ENCODE results near the gene SNORC.
"Not testable (repeated sequence)": the region's sequence is repeated elsewhere in the genome, so short reads cannot be mapped to it uniquely, and the experiment has no call there.

SNORC gene

DNA sequence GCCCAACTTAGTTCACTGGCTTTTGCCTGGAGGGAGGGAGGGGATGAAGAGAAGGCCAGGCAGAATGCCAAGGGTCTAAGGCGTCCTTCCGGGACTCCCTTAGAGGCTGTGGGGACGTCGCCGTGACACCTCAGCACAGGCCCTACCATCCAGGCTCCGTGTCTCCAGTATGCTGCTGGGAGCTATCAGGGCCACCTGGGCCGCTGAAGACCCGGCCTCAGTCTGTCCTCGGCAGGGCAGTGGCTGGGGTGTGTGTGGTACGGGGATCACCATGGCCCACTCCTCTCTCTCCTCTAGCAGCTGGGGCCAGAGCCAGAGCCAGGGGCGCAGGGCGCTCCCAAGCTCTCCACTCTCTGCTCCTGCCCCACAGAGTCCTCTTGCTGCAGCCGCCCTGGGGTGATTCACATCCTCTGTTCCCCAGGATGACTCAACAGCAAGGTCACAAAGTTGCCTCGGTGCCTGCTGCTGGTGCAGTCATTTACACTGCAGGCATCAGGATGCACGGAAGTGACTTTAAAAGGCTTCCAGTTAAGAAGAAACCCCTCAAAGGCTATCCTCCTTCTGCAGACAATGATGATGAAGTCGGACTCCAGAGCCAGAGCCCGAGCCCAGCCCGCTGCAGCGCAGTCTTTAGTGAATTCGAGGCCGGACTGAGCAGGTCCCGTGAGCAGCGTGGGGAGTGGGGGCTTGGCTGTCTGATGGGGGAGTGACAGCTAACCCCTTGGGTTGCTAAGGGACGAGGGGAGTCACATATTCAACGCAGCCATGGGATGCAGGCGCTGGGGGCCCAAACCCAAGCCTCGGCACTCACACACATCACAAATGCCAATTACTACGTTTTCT is 31.9 kb downstream of the SNORC start:
- TF ChIP-seq ZNF565 (CRISPR knock-in tag; conservative IDR thresholded peaks at IDR 0.05; ENCODE audit: low read depth) (no peak), GLIS3 (CRISPR knock-in tag; IDR thresholded peaks at IDR 0.05) (no peak), ZNF70 (CRISPR knock-in tag; IDR thresholded peaks at IDR 0.05) (no peak)
- peak; percentile 98 for ATAC-seq

DNA sequence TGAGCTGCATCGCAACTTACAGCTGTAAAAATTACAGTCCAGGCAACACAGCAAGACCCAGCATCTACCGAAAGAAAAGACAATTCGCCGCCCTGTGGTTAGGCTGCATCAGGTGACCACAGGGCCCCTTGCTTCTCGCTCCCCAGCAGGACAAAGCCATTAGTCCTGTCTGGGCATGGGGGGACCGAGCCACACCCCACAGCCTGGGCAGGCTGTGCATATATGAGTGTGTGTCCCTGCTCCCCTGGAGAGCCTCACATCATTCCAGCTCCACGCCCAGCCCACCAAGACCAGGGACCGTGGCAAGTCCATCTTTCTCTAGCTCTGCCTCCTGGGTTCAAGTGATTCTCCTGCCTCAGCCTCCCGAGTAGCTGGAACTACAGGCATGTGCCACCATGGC is 33.9 kb downstream of the SNORC start:
- ATAC-seq, result no peak
- TF ChIP-seq ZC3H10 (CRISPR knock-in tag; IDR thresholded peaks at IDR 0.05) (no peak), ESRRG (CRISPR knock-in tag; IDR thresholded peaks at IDR 0.05) (no peak), CSDC2 (CRISPR knock-in tag; IDR thresholded peaks at IDR 0.05) (no peak), TCF4 (CRISPR knock-in tag; IDR thresholded peaks at IDR 0.05; ENCODE audit: borderline replicate concordance) (no peak), TOX (CRISPR knock-in tag; IDR thresholded peaks at IDR 0.05; ENCODE audit: borderline replicate concordance) (no peak), SNAI2 (CRISPR knock-in tag; IDR thresholded peaks at IDR 0.05) (no peak), ZNF565 (CRISPR knock-in tag; conservative IDR thresholded peaks at IDR 0.05; ENCODE audit: low read depth) (no peak), ZNF70 (CRISPR knock-in tag; IDR thresholded peaks at IDR 0.05) (no peak), GLIS3 (CRISPR knock-in tag; IDR thresholded peaks at IDR 0.05) (no peak), RARB (CRISPR knock-in tag; IDR thresholded peaks at IDR 0.05) (no peak), ZNF8 (CRISPR knock-in tag; IDR thresholded peaks at IDR 0.05) (no peak), PPARA (CRISPR knock-in tag; IDR thresholded peaks at IDR 0.05; ENCODE audit: borderline replicate concordance) (no peak)
- TF ChIP-seq, protein P1, sequence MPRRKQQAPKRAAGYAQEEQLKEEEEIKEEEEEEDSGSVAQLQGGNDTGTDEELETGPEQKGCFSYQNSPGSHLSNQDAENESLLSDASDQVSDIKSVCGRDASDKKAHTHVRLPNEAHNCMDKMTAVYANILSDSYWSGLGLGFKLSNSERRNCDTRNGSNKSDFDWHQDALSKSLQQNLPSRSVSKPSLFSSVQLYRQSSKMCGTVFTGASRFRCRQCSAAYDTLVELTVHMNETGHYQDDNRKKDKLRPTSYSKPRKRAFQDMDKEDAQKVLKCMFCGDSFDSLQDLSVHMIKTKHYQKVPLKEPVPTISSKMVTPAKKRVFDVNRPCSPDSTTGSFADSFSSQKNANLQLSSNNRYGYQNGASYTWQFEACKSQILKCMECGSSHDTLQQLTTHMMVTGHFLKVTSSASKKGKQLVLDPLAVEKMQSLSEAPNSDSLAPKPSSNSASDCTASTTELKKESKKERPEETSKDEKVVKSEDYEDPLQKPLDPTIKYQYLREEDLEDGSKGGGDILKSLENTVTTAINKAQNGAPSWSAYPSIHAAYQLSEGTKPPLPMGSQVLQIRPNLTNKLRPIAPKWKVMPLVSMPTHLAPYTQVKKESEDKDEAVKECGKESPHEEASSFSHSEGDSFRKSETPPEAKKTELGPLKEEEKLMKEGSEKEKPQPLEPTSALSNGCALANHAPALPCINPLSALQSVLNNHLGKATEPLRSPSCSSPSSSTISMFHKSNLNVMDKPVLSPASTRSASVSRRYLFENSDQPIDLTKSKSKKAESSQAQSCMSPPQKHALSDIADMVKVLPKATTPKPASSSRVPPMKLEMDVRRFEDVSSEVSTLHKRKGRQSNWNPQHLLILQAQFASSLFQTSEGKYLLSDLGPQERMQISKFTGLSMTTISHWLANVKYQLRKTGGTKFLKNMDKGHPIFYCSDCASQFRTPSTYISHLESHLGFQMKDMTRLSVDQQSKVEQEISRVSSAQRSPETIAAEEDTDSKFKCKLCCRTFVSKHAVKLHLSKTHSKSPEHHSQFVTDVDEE (CRISPR knock-in tag; IDR thresholded peaks at IDR 0.05), result no peak
- TF ChIP-seq, protein P2, sequence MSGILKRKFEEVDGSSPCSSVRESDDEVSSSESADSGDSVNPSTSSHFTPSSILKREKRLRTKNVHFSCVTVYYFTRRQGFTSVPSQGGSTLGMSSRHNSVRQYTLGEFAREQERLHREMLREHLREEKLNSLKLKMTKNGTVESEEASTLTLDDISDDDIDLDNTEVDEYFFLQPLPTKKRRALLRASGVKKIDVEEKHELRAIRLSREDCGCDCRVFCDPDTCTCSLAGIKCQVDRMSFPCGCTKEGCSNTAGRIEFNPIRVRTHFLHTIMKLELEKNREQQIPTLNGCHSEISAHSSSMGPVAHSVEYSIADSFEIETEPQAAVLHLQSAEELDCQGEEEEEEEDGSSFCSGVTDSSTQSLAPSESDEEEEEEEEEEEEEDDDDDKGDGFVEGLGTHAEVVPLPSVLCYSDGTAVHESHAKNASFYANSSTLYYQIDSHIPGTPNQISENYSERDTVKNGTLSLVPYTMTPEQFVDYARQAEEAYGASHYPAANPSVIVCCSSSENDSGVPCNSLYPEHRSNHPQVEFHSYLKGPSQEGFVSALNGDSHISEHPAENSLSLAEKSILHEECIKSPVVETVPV (CRISPR knock-in tag; IDR thresholded peaks at IDR 0.05), result no peak
- TF ChIP-seq, protein P3, sequence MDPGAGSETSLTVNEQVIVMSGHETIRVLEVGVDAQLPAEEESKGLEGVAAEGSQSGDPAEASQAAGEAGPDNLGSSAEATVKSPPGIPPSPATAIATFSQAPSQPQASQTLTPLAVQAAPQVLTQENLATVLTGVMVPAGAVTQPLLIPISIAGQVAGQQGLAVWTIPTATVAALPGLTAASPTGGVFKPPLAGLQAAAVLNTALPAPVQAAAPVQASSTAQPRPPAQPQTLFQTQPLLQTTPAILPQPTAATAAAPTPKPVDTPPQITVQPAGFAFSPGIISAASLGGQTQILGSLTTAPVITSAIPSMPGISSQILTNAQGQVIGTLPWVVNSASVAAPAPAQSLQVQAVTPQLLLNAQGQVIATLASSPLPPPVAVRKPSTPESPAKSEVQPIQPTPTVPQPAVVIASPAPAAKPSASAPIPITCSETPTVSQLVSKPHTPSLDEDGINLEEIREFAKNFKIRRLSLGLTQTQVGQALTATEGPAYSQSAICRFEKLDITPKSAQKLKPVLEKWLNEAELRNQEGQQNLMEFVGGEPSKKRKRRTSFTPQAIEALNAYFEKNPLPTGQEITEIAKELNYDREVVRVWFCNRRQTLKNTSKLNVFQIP (CRISPR knock-in tag; IDR thresholded peaks at IDR 0.05; ENCODE audit: borderline replicate concordance, low read depth), result no peak

DNA sequence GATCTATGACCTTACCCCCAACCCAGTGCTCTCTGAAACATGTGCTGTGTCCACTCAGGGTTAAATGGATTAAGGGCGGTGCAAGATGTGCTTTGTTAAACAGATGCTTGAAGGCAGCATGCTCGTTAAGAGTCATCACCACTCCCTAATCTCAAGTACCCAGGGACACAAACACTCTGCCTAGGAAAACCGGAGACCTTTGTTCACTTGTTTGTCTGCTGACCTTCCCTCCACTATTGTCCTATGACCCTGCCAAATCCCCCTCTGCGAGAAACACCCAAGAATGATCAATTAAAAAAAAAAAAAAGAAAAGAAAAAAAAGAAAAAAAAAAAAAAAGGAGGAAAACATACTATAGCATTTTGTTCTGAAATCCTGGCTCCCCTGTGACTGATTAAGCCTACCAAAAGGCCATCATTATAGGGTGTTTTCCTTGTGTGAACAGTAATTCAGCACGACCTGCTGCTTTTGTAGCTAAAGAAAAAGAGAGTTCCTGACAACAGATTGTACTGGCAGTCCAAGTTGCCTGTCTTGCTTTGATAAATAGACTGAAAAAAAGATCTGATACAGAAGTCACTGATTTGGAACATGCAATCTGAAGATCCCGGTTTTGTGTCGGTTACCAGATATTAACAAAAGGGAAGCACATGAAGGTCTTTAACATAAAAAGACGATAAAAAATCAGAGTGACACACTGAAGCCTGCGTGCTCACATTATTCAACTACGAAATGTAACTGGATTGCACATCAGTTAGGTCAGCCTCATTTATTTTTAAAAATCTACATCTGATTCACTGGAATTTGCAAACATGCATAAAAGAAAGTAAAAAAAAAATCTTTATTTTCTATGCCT is 37.0 kb downstream of the SNORC start:
- ATAC-seq, result not testable (repeated sequence)

DNA sequence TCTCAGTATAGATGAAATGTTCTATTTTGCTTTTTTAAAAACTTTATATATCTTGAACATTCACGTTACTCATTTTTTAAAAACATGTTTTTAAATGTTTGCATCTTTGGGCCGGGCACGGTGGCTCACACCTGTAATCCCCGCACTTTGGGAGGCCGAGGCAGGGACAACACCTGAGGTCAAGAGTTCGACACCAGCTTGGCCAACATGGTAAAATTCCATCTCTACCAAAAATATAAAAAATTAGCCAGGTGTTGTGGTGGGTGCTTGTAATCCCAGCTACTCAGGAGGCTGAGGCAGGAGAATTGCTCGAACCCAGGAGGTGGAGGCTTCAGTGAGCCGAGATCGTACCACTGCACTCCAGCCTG is 37.6 kb downstream of the SNORC start:
- not testable (repeated sequence) for ATAC-seq

DNA sequence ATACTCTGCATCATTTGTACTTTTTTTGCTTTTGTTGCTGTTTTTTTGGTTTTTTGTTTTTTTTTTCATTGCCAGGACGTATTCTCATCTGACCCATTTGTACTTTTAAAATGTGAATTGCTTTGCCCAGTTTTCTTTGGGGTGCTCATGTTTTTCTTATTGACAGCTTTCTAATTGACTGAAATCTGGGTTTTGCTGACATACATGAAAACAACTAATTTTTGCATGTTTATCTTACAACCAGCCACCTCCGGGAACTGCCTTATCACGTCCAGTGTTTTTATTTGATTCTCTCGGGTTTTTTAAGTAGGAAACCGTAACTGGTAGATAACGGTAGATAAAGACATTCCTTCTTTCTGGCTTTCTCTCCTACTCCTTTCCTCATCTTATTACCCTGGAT is 38.6 kb downstream of the SNORC start:
- no peak for ATAC-seq
- no peak for TF ChIP-seq PPARA (CRISPR knock-in tag; IDR thresholded peaks at IDR 0.05; ENCODE audit: borderline replicate concordance)
- TF ChIP-seq, protein P4, sequence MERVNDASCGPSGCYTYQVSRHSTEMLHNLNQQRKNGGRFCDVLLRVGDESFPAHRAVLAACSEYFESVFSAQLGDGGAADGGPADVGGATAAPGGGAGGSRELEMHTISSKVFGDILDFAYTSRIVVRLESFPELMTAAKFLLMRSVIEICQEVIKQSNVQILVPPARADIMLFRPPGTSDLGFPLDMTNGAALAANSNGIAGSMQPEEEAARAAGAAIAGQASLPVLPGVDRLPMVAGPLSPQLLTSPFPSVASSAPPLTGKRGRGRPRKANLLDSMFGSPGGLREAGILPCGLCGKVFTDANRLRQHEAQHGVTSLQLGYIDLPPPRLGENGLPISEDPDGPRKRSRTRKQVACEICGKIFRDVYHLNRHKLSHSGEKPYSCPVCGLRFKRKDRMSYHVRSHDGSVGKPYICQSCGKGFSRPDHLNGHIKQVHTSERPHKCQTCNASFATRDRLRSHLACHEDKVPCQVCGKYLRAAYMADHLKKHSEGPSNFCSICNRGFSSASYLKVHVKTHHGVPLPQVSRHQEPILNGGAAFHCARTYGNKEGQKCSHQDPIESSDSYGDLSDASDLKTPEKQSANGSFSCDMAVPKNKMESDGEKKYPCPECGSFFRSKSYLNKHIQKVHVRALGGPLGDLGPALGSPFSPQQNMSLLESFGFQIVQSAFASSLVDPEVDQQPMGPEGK (CRISPR knock-in tag; IDR thresholded peaks at IDR 0.05; ENCODE audit: borderline replicate concordance), result no peak
- TF ChIP-seq, protein P2 (CRISPR knock-in tag; IDR thresholded peaks at IDR 0.05), result no peak
- no peak for TF ChIP-seq CSDC2 (CRISPR knock-in tag; IDR thresholded peaks at IDR 0.05)
- TF ChIP-seq ZFP3 (CRISPR knock-in tag; IDR thresholded peaks at IDR 0.05), result no peak
- TF ChIP-seq ZFP30 (CRISPR knock-in tag; IDR thresholded peaks at IDR 0.05), result no peak
- TF ChIP-seq BACH2 (CRISPR knock-in tag; IDR thresholded peaks at IDR 0.05; ENCODE audit: borderline replicate concordance), result no peak
- no peak for TF ChIP-seq OSR1 (CRISPR knock-in tag; IDR thresholded peaks at IDR 0.05)
- no peak for TF ChIP-seq ESRRG (CRISPR knock-in tag; IDR thresholded peaks at IDR 0.05)
- no peak for TF ChIP-seq RARB (CRISPR knock-in tag; IDR thresholded peaks at IDR 0.05)
- TF ChIP-seq, protein P5, sequence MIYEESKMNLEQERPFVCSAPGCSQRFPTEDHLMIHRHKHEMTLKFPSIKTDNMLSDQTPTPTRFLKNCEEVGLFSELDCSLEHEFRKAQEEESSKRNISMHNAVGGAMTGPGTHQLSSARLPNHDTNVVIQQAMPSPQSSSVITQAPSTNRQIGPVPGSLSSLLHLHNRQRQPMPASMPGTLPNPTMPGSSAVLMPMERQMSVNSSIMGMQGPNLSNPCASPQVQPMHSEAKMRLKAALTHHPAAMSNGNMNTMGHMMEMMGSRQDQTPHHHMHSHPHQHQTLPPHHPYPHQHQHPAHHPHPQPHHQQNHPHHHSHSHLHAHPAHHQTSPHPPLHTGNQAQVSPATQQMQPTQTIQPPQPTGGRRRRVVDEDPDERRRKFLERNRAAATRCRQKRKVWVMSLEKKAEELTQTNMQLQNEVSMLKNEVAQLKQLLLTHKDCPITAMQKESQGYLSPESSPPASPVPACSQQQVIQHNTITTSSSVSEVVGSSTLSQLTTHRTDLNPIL (CRISPR knock-in tag; IDR thresholded peaks at IDR 0.05; ENCODE audit: low read depth), result no peak
- TF ChIP-seq ARNTL (CRISPR knock-in tag; IDR thresholded peaks at IDR 0.05; ENCODE audit: borderline replicate concordance, low read depth), result no peak
- no peak for TF ChIP-seq TCF4 (CRISPR knock-in tag; IDR thresholded peaks at IDR 0.05; ENCODE audit: borderline replicate concordance)
